A673 (cell line): ENCODE measurements around the gene GPHA2.

ENCODE experiments used
- CTCF ChIP-seq: fragments of 300-800, 200-600 bp; sonication (generic); conservative IDR thresholded peaks from 2 replicates; pipeline ENCODE4 v1.5.1; 2017; ENCODE audit warnings: low read depth, mild to moderate bottlenecking, antibody characterized with exemption, low read length, moderate library complexity, mixed read lengths
- EZH2 ChIP-seq: fragments of 200-600 bp; sonication (generic); IDR thresholded peaks from 2 replicates; pipeline ENCODE4 v1.6.1; 2017; ENCODE audit warnings: borderline replicate concordance, low read depth, mild to moderate bottlenecking, mixed read lengths, antibody characterized with exemption, low read length; ENCODE audit not compliant: poor library complexity, severe bottlenecking

- TF ChIP-seq CTCF: no peak
- TF ChIP-seq EZH2: no peak
These were observed 15.6 kb downstream of the GPHA2 start for GRCh38 chr11:64920124-64920523.
